Nucleus accumbens (tissue), 56 donors: ENCODE data around the gene GRK3.
"Not testable (repeated sequence)": the region's sequence is repeated elsewhere in the genome, so short reads cannot be mapped to it uniquely, and the experiment has no call there.

Experiments used
- DNase-seq, 56 donors: peaks; one replicate each; lab custom pipeline; 2025; lab: John Stamatoyannopoulos, UW

Gene GRK3

GRCh38 chr22:25623851-25624250 lies 59.4 kb downstream of the GRK3 start:
- DNase-seq, result no peak

- DNase-seq, result no peak
Measured at GRCh38 chr22:25624476-25624875, 60.0 kb downstream of the GRK3 start.

GRCh38 chr22:25625747-25626623 lies 61.5 kb downstream of the GRK3 start:
- not testable (repeated sequence) for DNase-seq

GRCh38 chr22:25626624-25626990 lies 62.1 kb downstream of the GRK3 start:
- no peak for DNase-seq

GRCh38 chr22:25627271-25627852 lies 62.9 kb downstream of the GRK3 start:
- DNase-seq, result no peak

- DNase-seq, result no peak
Measured at GRCh38 chr22:25628494-25628893, 64.0 kb downstream of the GRK3 start.

GRCh38 chr22:25629613-25630012 lies 65.1 kb downstream of the GRK3 start:
- no peak for DNase-seq

GRCh38 chr22:25630447-25630846 lies 66.0 kb downstream of the GRK3 start:
- DNase-seq, result no peak

GRCh38 chr22:25636323-25636722 lies 71.8 kb downstream of the GRK3 start:
- DNase-seq, result no peak

- no peak for DNase-seq
Measured at GRCh38 chr22:25637032-25637431, 72.6 kb downstream of the GRK3 start.

GRCh38 chr22:25637672-25638071 lies 73.2 kb downstream of the GRK3 start:
- DNase-seq, result no peak

- DNase-seq, result no peak
Measured at GRCh38 chr22:25638638-25639037, 74.2 kb downstream of the GRK3 start.

GRCh38 chr22:25641650-25642049 lies 77.2 kb downstream of the GRK3 start:
- no peak for DNase-seq

- no peak for DNase-seq
Measured at GRCh38 chr22:25643232-25644000, 78.9 kb downstream of the GRK3 start.

- DNase-seq, result peak in 4 of 56 donors; percentile 1 to 19 (median 10)
Measured at GRCh38 chr22:25644122-25644521, 79.6 kb downstream of the GRK3 start.

GRCh38 chr22:25645266-25645665 lies 80.8 kb downstream of the GRK3 start:
- DNase-seq, result no peak

GRCh38 chr22:25645964-25646363 lies 81.5 kb downstream of the GRK3 start:
- no peak for DNase-seq

GRCh38 chr22:25650833-25651232 lies 86.4 kb downstream of the GRK3 start:
- DNase-seq, result no peak

- no peak for DNase-seq
Measured at GRCh38 chr22:25651332-25652085, 87.0 kb downstream of the GRK3 start.

GRCh38 chr22:25654676-25655075 lies 90.2 kb downstream of the GRK3 start:
- no peak for DNase-seq
